Stimulated activated CD4-positive, alpha-beta T cell treated with anti-CD3 and anti-CD28 coated beads, TNF-alpha, amount 100 ng/mL, for 4 hours (primary cell): ENCODE data around the gene TUBA1B.
"Not testable (repeated sequence)": the region's sequence is repeated elsewhere in the genome, so short reads cannot be mapped to it uniquely, and the experiment has no call there.

Source experiments
- DNase-seq, 3 experiments: peaks; one replicate each; pipeline ENCODE4 v3.0.0-alpha.2; 2020; ENCODE audit warnings: low read depth in 3 of 3

Gene TUBA1B

DNA sequence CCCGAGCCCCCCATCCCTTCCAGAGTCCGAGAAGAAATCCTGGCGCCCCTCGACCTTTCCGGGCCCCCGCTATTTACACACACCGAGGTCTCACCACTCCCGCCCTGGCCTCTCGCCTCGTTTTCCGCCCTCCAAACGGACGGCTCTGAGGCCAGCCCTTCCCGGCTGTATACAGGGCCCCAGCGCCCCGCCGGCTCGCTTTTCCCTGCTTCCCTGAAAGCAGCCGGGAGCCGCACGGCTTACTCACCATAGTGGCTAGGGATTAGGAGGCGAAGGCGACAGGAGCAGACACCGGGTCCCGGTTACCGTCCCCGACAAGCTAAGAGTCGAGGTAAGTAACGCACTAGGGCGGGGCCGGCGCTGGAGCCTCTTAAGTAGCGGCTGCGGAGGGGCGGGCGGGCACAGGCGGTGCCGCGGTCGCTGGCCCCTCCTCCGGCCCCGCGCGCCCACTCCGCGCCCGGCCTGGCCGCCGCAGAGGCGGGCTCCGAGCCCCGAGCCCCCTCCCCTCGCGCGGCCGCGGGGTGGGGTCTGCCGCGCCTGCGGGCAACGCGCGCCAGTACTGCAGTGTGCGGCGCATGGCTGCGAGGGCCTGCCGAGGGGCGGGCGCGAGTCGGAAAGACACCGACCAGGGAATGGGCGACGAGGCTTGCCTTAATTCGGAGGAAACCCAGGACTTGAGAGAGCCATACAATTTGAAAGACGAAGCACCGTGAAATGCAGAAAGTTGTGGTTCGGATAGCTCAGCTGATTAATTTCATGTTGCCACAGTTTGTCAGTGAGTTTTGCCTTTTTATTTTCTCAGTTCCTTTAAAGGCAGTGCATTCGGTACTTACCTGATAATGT lies at the start of gene TUBA1B:
TUBA1B (minus strand) TSS at position 345 of the 843 bp plus-strand sequence; CDS start at position 250, 95 bp downstream.
- DNase-seq, result peak; percentile 81 to 87 (median 86)

DNA sequence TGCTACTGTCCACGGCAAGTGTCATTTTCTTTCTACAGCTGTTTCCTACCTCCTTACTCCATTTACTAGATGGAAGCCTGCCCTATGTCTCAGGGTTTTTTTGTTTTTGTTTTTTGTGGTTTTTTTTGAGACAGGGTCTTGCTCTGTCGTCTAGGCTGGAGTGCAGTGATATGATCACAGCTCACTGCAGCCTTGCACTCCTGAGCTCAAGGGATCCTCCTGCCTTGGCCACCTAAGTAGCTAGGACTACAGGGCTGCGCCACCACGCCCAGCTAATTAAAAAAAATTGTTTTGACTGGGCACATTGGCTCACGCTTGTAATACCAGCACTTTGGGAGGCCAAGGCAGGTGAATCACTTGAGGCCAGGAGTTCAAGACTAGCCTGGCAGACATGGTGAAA lies 43.0 kb upstream of the TUBA1B start:
- DNase-seq, result no peak

DNA sequence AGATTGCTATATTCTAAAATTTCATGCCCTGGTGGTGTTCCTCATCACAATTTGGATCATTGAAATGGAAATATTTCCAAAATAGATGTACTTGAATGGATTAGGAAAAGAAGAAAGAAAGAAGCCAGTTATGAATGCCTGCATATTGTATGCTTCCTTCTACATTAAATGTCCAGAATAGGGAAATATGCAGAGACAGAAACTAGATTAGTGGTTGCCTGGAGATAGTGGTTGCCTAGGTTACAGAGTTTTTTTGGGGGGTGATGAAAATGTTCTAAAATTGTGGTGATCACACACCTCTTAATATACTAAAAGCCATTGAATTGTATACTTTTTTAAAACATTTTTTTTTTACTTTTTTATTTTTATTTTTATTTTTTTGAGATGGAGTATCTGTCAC lies 39.7 kb upstream of the TUBA1B start:
- DNase-seq, result no peak

- DNase-seq, result no peak
Measured at GRCh38 chr12:49165114-49165513, 33.9 kb upstream of the TUBA1B start.

DNA sequence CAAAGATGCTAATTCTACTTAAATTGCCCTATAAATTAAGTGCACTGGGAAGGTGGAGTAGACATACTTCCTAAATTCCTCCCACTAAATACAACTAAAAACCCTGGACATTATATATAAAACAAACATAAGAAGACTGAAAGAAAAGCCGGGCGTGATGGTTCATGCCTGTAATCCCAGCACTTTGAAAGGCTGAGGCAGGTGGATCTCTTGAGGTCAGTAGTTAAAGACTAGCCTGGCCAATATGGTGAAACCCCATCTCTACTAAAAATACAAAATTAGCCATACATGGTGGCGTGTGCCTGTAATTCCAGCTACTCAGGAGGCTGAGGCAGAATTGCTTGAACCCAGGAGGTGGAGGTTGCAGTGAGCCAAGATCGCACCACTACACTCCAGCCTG lies 30.7 kb upstream of the TUBA1B start:
- not testable (repeated sequence) for DNase-seq

GRCh38 chr12:49161092-49161795 lies 30.0 kb upstream of the TUBA1B start:
- DNase-seq, result no peak

DNA sequence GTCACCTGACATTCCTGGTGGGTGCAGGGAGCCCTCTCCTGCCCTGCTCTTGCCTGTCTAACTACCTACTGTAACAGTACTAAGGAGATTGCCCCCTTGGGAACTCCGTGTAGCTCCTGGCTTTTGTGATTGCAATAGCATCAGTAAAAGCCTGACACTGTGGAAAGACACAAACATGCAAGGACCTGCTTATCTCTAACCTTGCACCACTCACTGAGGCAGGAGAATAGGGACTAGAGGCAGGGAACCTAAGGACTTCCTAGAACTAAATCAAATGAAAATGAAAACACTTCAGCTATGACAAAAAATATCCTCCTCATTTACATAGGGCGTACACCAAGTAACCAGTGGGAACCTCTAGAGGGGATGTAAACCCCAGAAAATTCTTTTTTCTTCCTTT lies 29.2 kb upstream of the TUBA1B start:
- no peak for DNase-seq

- DNase-seq, result no peak
Measured at GRCh38 chr12:49154221-49154620, 23.0 kb upstream of the TUBA1B start.

DNA sequence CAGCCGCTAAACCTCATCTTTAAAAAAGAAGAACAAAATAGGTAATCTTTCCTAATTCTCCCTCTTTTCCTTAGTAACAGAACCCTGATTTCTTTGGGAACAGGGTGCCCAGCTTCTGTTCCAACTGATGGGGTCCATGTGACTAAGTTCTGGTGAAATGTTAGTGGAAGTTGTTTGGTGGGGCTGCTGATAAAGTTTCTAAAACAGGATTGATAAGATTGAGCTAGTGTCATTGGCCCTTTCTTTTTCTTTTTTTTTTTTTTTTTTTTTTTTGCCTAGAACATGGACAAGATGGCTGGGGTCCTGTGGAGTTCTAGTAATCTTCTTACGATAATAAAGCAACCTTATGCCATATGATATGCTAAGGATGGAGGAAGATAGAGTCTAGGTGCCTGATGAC lies 16.2 kb upstream of the TUBA1B start:
- DNase-seq, result no peak

DNA sequence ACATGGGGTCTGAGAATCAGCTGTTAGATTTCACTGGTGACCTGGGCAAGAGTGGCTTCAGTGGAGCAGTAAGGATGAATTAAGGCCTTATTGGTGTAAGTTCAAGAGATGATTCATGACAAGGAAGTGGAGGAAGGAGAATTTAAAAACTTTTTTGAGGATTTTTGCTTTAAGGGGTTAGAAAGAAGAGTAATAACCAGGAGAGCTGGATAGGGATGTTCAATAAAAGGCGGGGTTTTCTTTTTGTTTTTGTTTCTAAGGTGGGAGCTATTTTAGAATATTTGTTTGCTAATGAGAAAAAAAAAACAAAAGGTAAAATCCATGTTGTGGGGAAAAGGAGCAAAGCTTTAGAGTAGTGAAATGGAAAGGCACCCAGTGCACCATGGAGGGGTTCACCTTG lies 15.2 kb upstream of the TUBA1B start:
- no peak for DNase-seq

- no peak for DNase-seq
Measured at GRCh38 chr12:49144384-49144783, 13.2 kb upstream of the TUBA1B start.

DNA sequence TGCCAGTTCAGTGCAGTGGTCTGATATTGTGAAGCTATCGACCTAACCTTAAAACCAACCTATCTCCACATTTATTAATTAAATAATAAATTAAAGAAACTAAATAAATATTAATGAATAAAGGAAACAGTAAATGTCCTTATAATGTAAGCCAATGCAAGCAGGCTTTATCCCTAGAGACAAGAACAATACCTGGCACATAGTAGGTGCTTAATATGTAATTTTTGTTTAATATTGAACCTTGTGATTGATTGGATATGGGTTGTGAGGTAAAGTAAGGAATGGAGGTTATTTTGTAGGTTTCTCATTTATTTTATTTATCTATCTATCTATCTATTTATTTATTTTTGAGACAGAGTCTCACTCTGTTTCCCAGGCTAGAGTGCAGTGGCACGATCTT lies 7.8 kb upstream of the TUBA1B start:
- DNase-seq, result no peak

DNA sequence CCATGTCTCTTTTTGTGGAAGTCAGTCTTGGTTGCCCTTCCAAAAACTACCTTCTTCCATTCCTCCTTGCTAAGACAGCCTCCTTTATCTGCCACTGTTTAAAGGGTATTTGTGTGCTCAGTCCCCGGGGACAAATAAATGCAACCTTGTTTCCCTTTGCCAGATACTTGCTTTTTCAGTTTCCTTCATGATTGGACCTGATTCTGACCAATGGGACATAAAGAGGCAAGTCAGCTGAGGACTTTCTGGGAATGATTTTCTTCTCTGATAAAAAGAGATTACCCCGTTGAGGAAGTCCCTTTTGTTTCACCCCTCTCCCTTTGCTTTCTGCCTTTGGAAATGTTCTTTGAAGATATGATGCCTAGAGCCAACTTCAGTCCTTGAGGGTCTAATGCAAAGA lies 7.4 kb upstream of the TUBA1B start:
- DNase-seq, result no peak

GRCh38 chr12:49137476-49137875 lies 6.3 kb upstream of the TUBA1B start:
- DNase-seq, result no peak

DNA sequence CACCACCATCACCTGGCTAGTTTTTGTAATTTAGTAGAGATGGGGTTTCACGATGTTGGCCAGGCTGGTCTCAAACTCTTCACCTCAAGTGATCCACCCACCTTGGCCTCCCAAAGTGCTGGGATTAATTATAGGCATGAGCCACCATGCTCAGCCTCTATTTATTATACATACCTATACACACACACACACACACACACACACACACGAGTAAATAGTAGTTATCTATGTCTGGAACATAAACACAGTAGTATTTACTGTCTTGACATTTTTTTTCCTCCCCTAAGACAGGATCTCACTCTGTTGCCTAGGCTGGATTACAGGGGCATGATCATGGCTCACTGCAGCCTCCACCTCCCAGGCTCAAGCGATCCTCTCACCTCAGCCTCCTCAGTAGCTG lies 5.8 kb upstream of the TUBA1B start:
- DNase-seq, result not testable (repeated sequence)

DNA sequence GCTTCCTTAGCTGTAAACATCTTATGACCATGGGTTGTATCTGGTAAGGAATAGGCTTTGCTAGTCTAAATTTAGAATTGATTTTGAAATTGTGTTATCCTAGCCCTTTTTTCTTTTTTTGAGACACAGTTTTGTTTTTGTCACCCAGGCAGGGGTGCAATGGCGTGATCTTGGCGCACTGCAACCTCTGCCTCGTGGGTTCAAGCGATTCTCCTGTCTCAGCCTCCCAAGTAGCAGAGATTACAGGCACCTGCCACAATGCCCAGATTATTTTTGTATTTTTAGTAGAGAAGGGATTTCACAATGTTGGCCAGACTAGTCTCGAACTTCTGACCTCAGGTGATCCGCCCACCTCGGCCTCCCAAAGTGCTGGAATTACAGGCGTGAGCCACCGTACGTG lies 2.4 kb upstream of the TUBA1B start:
- no peak for DNase-seq

GRCh38 chr12:49133014-49133413 lies 1.8 kb upstream of the TUBA1B start:
- DNase-seq, result no peak

DNA sequence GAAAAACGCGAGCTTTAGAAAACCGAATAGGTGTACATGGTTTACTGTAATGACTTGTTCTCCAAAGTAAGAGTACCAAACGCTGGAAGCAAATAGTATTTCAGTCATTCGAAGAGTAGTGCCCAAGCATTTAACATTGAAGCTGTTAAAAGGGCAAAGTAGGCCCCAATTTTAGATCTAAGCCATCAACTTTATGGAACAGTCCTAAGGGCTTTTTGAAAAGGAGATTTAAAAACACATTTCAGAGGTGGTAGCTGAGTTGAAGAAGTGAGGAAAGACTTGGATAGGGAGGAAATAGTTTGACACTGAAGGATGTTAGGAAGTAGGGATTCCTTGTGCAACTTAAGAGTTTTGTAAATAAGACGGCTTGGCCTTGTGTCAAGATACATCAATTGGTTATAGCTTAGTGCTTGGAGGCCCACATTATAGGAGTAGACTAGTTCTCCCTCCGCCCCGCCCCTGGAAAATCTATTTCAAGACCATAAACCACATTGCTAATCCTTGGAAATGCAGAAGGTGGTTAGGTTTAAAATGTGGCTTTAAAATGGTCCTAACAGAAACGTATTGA lies 783 bp upstream of the TUBA1B start:
- DNase-seq, result no peak

- peak; percentile 82 to 92 (median 88) for DNase-seq
Measured at GRCh38 chr12:49130151-49131050, 794 bp downstream of the TUBA1B start.

- no peak for DNase-seq
Measured at GRCh38 chr12:49129332-49130150, 1.7 kb downstream of the TUBA1B start.

DNA sequence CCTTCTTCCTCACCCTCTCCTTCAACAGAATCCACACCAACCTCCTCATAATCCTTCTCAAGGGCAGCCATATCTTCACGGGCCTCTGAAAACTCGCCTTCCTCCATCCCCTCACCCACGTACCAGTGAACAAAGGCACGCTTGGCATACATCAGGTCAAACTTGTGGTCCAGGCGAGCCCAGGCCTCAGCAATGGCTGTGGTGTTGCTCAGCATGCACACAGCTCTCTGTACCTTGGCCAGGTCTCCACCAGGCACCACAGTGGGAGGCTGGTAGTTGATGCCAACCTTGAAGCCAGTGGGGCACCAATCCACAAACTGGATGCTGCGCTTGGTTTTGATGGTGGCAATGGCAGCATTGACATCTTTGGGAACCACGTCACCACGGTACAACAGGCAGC lies 3.2 kb downstream of the TUBA1B start:
- DNase-seq, result not testable (repeated sequence)
